H1 (cell line): ENCODE measurements around the gene PRMT9.

Experiments
- EP300 ChIP-seq, 2 experiments: IDR thresholded peaks; 1 replicate in 1 of 2; 2 replicates in 1 of 2; pipeline ENCODE4 v1.6.1; 2011 to 2012; ENCODE audit warnings: low read depth in 2 of 2, low read length in 2 of 2, mild to moderate bottlenecking in 2 of 2, borderline replicate concordance in 1 of 2, inconsistent platforms in 1 of 2, moderate library complexity in 1 of 2
- GABPA ChIP-seq: IDR thresholded peaks from 2 replicates; pipeline ENCODE4 v1.6.1; 2011; ENCODE audit warnings: mild to moderate bottlenecking, low read length, moderate library complexity, borderline replicate concordance; ENCODE audit not compliant: insufficient read depth
- NRF1 ChIP-seq: IDR thresholded peaks from 2 replicates; pipeline ENCODE4 v1.6.1; 2011; ENCODE audit warnings: mild to moderate bottlenecking, low read depth, low read length, improper control_type of control experiment
- POLR2A ChIP-seq, 2 experiments: IDR thresholded peaks; 1 replicate in 1 of 2; 2 replicates in 1 of 2; pipeline ENCODE4 v1.6.1; 2011; ENCODE audit warnings: low read depth in 2 of 2, low read length in 2 of 2, mild to moderate bottlenecking in 2 of 2; ENCODE audit errors: control extremely low read depth in 1 of 2
- TAF1 ChIP-seq: IDR thresholded peaks from 2 replicates; pipeline ENCODE4 v1.6.1; 2011; ENCODE audit warnings: mild to moderate bottlenecking, low read depth, low read length
- TEAD4 ChIP-seq: IDR thresholded peaks from 2 replicates; pipeline ENCODE4 v1.6.1; 2012; ENCODE audit warnings: low read depth, low read length, inconsistent platforms, mixed read lengths
- TF ChIP-seq, protein P1 (sequence below), 3 experiments: IDR thresholded peaks; 1 replicate in 2 of 3; 2 replicates in 1 of 3; pipeline versions ENCODE4 v1.5.1 to v1.6.1; 2011; ENCODE audit warnings: low read length in 3 of 3, mild to moderate bottlenecking in 3 of 3, inconsistent platforms in 2 of 3, low read depth in 1 of 3, moderate library complexity in 1 of 3; ENCODE audit not compliant: insufficient read depth in 1 of 3; ENCODE audit errors: control extremely low read depth in 1 of 3

DNA sequence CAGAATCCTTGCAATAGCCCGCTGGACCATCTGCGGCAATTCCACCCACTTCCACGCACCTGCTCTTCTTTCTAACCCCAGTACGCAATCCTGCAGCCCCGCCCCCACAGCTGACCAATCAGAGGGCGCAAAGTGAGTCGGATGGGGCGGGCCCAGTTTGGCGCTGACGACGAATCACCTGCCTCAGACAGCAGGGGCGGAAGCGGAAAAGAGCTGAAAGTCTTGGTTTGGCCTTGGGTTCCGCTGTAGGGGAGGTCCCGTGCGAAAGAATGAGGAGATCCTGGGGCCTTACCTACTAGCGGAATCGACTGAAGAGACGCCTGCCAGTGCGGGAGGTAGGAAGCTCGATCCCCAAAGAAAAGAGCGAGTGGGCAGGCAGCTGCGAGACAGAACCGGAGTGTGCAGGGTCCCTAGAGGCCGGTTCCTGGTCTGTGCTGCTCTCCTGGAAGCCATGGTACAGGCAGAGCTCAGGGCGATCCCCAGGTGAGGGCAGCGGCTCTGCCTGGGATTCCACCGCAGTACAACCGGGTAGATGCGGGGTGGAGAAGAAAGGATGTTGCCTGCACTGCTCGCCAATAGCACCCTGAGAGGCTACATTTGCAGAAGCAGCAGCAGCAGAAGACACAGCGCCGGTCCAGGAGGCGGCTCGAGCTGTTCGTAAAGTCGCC, 66.7 kb downstream of the PRMT9 start, which contains the start of gene TMEM184C:
- TF ChIP-seq EP300 (IDR thresholded peaks at IDR 0.05; ENCODE audit: borderline replicate concordance in 1 of 2, low read depth in 2 of 2, low read length in 2 of 2) = no peak
- TF ChIP-seq TEAD4 = no peak
- TF ChIP-seq GABPA = peak; percentile 76; the same call in 1 of the 2 replicates
- TF ChIP-seq, protein P1, sequence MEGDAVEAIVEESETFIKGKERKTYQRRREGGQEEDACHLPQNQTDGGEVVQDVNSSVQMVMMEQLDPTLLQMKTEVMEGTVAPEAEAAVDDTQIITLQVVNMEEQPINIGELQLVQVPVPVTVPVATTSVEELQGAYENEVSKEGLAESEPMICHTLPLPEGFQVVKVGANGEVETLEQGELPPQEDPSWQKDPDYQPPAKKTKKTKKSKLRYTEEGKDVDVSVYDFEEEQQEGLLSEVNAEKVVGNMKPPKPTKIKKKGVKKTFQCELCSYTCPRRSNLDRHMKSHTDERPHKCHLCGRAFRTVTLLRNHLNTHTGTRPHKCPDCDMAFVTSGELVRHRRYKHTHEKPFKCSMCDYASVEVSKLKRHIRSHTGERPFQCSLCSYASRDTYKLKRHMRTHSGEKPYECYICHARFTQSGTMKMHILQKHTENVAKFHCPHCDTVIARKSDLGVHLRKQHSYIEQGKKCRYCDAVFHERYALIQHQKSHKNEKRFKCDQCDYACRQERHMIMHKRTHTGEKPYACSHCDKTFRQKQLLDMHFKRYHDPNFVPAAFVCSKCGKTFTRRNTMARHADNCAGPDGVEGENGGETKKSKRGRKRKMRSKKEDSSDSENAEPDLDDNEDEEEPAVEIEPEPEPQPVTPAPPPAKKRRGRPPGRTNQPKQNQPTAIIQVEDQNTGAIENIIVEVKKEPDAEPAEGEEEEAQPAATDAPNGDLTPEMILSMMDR (IDR thresholded peaks at IDR 0.05; ENCODE audit: control extremely low read depth in 1 of 3, insufficient read depth in 1 of 3, low read depth in 1 of 3, low read length in 3 of 3) = no peak
- no peak for TF ChIP-seq NRF1
- TF ChIP-seq TAF1 = peak; percentile 76
- TF ChIP-seq POLR2A (IDR thresholded peaks at IDR 0.05; ENCODE audit: control extremely low read depth in 1 of 2, low read depth in 2 of 2, low read length in 2 of 2) = peak; percentile 55 to 83
